CMK (cell line): ENCODE measurements around the gene GAA.

ENCODE experiments used
- DNase-seq: peaks from one replicate; pipeline ENCODE4 v3.0.0-alpha.2; 2010; ENCODE audit warnings: low read depth

GAA gene

GRCh38 chr17:80104321-80104955, 3.1 kb downstream of the GAA start:
- no peak for DNase-seq

GRCh38 chr17:80104956-80105375, 3.6 kb downstream of the GAA start:
- no peak for DNase-seq

- no peak for DNase-seq
These were observed 4.4 kb downstream of the GAA start for GRCh38 chr17:80105762-80106161.

GRCh38 chr17:80106176-80106575, 4.8 kb downstream of the GAA start:
- no peak for DNase-seq

- no peak for DNase-seq
These were observed 5.4 kb downstream of the GAA start for GRCh38 chr17:80106751-80107150.

GRCh38 chr17:80107231-80108021, 6.0 kb downstream of the GAA start:
- DNase-seq, result no peak

- DNase-seq, result no peak
These were observed 6.9 kb downstream of the GAA start for GRCh38 chr17:80108036-80108971.

- DNase-seq, result no peak
These were observed 7.8 kb downstream of the GAA start for GRCh38 chr17:80109066-80109660.

- DNase-seq, result no peak
These were observed 8.5 kb downstream of the GAA start for GRCh38 chr17:80109713-80110446.

GRCh38 chr17:80110447-80110812, 9.0 kb downstream of the GAA start:
- DNase-seq, result no peak

GRCh38 chr17:80110927-80111701, 9.7 kb downstream of the GAA start:
- DNase-seq, result no peak

GRCh38 chr17:80111702-80112470, 10.5 kb downstream of the GAA start:
- no peak for DNase-seq

- DNase-seq, result no peak
These were observed 11.2 kb downstream of the GAA start for GRCh38 chr17:80112471-80113032.

- DNase-seq, result no peak
These were observed 11.7 kb downstream of the GAA start for GRCh38 chr17:80113033-80113484.

- DNase-seq, result no peak
These were observed 13.4 kb downstream of the GAA start for GRCh38 chr17:80114758-80115157.

GRCh38 chr17:80115159-80115558, 13.8 kb downstream of the GAA start:
- no peak for DNase-seq

- no peak for DNase-seq
These were observed 15.0 kb downstream of the GAA start for GRCh38 chr17:80116276-80116920.

- DNase-seq, result no peak
These were observed 15.6 kb downstream of the GAA start for GRCh38 chr17:80116921-80117380.
